AG20443 (cell line): ENCODE results near the gene STOM.
A peak's percentile ranks its signal among the peaks of the same experiment; 100 is the strongest.

ENCODE experiments used
- DNase-seq: peaks from one replicate; pipeline ENCODE4 v3.0.0; 2012; ENCODE audit warnings: low spot score, mixed read lengths

The STOM gene

DNA sequence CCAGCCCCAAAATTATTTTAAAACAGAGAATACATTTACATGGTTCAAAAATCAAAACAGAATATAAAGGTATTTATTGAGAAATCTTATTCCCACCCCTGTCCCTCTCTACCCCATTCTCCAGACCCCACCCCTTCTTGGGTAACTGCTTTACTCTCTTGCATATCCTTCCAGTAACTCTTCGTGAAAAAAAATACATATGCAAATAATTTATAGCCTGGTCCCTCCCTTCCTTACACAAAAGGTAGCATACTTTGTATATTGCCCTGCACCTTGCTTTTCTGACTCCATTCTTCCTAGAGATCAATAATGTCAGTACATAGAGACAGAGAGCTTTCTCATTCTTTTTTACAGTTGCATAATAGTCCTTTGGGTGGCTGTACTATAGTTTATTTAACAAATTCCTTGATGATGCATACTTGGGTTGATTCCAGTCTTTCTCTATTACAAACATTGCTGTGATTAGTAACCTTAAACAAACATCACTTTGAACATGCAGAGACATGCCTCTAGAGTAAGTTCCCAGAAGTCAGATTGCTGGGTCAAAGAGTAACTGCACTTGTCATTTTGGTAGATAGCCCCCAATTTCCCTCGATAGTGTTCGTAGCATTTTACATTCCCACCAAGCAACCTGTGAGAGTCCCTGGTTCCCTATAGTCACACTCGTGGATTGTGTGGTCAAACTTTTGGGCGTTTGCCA is 47.9 kb downstream of the STOM start:
- DNase-seq: peak; percentile 60

DNA sequence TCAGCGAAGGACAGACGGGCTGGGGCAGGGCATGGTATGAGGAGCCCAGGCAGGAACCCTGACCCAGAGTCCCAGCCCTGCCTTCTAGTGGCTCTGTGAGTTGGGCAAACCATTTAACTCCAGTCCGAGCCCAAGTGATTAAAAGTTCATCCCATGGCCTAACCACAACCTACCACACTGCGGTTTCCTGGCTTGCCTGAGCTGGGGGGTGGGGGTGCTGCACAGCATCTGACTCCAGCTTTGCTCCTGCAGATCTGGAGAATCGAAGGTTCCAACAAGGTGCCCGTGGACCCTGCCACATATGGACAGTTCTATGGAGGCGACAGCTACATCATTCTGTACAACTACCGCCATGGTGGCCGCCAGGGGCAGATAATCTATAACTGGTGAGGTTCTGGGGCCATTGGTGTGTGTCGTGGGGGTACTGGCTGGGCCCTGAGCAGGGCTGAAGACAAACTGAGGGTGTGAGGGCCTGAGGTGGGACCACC is 49.0 kb downstream of the STOM start:
- no peak for DNase-seq

DNA sequence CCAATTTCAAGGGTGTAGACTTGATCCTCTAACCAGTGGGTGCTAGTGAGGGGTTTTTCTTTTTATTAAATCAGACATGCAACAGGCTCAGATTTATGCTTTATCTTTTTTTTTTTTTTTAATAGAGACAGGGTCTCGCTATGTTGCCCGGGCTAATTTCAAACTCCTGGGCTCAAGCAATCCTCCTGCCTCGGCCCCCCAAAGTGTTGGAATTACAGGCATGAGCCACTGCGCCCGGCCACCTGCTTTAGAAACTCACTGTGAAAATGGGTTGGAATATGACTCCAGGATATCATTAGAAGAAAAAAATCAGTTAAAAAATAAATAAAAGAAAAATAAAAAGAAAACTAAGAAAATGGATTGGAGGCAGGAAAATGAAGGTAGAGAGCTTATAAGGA is 50.7 kb downstream of the STOM start:
- DNase-seq: no peak

DNA sequence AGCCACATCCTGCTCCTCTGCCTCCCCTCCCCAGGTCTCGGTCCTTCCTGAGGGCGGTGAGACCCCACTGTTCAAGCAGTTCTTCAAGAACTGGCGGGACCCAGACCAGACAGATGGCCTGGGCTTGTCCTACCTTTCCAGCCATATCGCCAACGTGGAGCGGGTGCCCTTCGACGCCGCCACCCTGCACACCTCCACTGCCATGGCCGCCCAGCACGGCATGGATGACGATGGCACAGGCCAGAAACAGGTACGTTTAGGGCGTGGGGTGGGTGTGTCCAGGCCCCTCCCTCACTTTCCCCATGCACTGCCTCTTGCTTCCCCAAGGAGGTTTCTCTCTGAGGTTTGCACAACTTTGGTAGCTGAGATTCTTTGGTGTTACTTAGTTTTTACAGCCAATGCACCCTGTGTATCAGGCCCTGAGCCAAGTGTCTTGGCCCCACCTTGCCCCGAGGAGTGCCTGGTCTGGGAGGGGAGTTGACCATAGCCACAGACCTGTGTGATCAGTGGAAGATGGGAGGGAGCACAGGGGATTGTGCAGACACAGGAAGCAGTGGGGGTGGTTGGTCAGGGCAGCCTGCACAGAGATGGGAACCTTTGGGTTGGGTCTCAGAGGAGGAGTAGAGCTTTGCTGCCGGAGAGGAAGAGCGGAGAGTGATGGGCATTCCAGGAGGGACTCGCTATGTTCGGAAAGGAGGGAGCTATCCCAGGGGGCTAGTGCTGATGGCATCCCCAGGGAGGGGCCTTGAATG is 51.2 kb downstream of the STOM start:
- no peak for DNase-seq

DNA sequence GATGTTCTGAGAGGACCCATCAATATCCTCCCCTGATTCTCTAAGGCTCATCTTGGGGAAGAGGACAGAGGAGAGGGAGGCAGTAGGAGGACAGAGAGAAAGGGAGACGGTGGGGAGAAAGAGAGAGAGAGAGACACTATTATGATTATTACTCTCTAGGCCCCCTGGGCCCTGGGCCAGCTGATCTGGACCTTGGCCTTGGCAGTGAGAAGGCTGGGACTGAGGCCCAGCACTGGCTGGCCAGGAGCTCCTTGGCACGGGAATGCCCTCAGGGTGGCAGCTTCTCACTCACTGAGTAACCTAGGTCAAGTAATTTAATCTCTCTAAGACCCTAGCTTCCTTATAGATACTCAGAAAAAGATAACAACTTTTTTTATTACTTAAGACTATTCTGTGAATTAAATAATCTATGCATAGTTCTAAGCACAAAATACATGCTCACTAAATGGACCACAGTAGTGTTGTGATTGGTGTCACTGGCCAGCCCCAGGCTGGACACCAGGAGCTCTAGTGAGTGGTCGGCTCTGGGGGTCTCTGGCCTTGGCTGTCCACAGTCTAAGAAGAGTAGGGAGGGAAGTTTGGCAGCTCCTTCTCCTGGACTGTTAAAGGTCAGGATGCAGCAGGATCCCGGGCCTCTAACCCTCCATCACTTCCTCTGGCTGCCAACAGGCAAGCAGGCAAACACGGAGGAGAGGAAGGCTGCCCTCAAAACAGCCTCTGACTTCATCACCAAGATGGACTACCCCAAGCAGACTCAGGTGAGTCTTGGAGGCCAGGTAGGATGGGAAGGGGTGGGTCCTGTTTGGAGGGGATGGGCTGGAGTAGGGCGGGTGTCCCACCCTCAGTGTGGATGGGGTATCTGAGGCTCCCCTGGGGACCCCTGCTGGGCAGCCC is 52.1 kb downstream of the STOM start:
- DNase-seq: no peak

DNA sequence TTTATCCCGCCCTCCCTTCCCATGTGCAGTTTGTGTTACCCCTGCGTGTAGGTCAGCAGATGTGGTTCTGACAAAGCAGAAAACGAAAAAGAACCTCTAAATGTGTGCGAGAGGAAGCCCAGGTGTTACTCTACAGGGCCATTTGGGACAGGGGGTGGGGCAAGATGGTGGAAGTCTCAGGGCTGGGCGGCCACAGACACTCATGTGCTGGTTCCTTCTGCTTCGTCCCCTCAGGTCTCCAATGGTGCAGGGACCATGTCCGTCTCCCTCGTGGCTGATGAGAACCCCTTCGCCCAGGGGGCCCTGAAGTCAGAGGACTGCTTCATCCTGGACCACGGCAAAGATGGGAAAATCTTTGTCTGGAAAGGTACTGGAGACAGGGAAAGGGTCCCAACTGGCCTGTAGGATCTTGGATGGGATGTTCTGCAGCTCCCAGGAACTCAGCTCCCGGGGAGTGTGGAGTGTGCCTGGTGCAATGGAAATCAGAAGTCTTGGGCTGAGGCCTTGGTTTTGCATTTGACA is 53.1 kb downstream of the STOM start:
- no peak for DNase-seq

DNA sequence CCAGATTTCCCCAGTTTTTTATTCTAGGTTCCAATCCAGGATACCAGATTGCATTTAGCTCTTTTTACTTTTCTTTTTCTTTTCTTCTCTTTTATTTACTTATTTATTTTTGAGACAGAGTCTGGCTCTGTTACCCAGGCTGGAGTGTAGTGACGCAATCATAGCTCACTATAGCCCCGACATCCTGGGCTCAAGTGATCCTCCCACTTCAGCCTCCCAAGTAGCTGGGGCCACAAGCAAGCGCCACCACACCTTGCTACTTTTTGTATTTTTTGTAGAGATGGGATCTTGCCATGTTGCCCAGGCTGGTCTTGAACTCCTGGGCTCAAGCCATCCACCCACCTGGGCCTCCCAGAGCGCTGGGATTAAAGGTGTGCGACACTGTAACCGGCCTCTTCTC is 53.7 kb downstream of the STOM start:
- DNase-seq: no peak

DNA sequence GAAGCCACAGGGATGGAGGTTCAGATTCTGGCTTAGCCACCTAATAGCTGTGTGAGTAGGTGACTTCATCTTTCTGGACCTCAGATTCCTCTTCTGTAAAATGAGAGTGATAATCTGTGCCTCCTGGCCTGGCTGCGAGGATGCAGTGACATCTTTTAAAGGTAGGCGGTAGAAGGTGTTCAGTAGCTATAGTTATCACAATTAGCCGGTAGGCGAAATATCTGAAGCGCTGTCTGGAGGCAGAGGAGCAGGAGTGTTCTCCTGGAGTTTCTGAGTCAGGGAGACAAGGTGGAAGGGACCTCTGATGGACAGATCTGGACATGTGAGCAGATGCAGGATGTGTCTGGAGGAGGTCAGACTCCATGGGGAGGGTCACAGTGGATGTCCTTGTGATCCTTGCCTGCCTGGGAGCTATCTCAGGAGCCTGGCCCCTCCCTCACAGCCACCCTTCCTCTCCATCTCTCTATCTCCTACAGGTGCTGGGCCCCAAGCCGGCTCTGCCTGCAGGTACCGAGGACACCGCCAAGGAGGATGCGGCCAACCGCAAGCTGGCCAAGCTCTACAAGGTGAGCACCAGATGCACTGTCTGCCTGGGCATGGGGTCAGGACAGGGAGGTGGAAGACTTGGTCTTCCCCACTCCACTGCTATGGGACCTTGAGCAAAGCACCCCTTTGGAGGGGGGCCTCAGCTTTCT is 56.4 kb downstream of the STOM start:
- DNase-seq: no peak

DNA sequence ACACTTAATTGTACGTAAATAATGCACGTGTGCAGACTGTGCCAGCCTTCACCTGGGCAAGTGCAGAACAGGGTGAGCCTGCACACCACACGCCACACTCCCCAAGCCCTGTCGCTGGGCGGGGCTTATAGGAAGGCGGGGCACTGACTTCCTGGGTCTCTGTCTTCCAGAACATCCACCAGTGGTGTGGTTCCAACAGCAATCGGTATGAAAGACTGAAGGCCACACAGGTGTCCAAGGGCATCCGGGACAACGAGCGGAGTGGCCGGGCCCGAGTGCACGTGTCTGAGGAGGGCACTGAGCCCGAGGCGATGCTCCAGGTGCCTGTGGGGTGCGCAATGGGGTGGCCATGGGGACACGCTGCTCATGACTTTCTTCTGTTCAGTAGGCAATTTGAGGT is 57.9 kb downstream of the STOM start:
- DNase-seq: no peak

DNA sequence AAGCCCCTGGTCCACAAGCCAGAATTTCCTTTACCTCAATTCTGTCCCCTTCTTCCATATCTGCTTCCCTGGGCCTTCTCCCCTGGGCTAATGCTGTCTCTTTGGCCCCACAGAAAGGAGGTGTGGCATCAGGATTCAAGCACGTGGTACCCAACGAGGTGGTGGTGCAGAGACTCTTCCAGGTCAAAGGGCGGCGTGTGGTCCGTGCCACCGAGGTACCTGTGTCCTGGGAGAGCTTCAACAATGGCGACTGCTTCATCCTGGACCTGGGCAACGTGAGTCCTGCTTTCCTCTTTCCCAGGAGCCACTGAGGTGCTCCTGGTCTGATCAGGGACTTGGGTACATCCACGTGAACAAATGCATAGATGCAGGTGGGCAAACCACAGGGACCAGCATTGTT is 59.5 kb downstream of the STOM start:
- DNase-seq: no peak

DNA sequence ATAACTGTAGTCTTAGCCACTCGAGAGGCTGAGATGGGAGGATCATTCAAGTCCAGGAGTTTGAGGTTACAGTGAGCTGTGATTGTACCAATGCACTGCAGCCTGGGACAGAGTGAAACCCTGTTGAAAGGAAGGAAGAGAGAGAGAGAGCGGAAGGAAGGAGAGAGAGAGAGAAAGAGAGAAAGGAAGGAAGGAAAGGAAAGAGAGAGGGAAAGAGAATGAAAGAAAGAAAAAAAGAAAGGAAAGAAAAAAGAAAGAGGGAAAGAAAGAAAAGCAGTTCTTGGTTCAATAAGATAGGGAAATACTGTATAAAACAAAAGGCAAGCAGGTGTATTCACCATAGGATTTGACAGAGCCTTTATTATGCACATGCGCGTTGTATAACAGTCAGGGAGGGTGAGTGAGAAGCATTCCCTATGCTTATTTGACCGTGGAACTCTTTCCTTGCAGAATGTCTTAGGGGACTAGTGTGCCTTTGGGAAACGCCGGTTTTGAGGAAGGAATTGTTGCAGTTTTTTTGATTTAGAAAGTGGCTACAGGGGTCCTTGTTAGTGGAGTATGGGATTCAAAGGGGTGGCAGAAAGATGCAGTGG is 60.1 kb downstream of the STOM start:
- DNase-seq: no peak

DNA sequence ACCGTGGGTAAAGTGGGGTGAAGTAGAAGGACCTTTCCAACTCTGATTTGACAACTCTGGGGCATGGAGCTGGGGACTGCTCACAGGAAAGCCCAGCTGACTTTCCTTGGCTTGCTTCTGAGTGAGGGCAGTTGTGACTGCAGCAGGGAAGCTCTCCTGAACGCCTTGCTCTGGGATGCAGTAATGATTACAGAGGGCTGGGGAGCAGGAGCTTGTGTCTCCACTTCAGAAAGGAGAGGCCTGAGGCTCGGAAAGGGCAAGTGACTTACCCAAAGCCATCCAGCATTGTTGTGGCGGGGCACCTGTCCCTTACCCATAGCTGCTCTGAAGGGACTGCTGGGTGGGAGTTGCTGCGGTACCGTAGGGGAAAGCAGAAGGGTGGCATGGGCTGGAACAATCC is 60.9 kb downstream of the STOM start:
- no peak for DNase-seq

DNA sequence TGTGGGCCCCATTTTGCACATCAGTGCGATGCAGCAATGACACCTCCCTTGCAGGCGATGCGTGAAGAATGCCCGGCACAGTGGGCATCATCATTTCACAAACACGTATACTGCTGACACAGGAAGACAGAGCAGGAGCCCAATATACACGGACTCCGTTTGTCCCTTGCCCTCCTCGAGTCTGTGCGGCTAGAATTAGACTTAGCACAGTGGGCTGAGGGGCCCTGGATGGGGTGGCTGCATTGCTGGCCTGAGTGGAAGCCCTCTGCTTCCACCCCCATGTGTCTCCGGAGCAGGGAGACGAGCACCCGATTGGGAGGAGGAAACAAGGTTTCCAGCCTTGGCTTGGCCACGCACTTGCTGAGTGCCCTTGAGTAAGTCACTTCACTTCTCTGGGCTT is 61.3 kb downstream of the STOM start:
- no peak for DNase-seq

DNA sequence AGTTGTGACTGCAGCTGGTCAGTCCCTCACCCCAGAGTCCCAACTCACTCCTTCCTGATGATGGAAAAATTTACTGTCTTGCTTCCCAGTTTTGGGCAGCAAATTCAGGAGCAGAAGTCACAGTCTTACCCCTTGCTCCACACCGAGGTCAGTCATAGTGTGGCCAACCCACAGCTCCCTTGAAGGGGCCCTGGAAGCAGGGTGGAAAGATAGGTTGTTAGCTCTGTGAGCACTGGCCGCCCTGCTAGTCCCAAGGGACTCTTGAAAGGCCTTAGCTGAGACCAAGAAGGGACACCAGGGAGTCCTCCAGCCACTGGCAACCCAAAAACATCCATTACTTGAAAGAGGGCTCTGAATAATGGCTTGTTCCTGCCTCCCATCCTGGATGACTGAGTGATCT is 62.1 kb downstream of the STOM start:
- no peak for DNase-seq

DNA sequence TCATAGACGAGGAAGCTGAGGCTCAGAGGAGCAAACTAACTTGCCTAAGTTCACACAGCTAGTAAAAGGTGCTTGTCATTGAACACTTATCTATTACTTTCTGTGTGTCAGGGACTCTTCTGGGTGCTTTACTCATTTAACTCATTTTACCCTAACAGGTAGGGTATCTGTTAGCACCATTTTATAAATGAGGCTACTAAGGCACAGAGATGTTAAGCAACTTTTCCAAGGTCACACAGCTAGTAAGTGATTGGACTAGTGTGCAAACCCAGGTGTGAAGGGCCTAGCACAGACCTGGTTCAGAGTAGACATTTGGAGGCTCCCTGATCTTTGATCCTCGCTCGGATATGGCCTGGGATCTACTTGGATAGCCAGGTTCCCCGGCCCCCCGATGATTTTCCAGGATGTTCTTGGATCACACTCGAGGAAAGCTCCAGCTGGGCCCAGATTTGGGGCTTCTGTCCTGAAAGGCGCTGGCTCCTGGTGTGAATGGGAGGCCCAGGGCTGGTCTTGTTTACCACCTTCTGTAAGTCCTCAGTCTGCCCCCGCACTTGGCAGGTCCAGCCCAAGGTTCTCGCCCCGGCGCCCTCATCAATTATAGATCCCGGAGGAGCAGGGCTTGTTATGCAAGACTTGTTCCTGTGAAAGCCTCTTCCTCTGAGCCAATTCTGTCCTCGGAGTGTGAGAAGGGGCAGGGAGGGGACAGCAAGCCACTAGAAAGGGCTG is 64.6 kb downstream of the STOM start:
- no peak for DNase-seq

DNA sequence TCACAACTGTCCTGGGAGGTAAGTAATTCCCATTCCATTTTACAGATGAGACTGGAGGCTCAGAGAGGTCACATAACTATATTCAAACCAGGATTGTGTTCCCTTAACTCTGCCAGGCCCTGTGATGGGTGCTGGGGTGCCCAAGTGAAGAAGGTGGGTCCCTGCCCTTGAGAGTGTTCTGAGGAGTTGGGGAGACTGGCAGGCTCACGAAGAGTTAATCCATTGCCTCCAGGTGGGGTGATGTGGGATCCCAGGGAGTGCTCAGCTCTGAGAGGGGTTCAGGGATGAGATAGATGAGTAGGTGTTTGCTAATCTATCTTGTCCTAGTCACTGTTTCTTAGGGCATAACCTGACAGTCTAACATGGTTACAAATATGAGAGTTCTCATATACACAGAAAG is 65.3 kb downstream of the STOM start:
- no peak for DNase-seq

DNA sequence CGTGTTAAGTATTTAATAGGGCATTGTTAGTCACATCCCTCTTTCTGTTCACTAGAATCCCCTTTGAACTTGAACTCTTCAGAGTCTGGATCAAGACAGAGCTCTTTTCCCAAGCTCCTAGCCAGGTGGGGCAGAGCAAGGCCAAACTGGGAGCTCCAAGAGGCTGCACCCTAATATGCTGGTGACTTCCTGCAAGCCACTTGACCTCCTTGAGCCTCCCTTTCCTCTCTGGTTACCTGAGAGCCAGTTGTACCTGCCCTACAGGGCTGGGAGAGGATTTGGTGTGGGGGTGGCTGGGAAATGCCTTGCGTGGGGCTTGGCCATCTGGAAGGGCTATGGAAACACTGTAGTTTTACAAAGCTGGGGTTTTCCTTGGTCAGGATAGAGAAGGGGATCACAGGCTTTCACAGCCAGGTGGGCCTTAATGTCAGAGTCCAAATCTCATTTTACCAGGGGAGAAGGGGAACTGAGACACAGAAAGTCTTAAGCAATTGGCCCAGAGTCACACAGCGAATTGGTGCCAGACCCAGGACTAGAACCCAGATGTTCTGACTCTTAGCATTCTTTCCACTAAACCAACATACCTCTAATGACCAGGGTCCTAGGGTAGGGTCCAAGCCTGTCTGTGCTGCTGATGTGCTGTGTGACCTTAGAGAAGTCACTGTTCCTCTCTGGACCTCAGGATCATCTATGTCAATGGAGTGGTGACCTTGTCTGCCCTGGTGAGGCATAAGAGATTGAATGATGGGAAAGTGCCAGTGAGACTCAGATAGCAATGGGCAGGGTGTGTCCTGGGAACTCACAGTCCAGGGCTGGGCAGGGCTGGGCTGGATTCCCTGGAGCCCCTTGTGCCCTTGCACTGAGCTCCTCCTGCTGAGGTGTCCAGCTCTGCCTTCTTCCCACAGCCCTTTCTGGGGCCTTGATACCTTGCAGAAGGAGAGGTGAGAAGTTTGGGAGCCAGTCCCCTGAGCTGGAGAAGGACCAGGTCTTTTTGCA is 66.3 kb downstream of the STOM start:
- DNase-seq: no peak

DNA sequence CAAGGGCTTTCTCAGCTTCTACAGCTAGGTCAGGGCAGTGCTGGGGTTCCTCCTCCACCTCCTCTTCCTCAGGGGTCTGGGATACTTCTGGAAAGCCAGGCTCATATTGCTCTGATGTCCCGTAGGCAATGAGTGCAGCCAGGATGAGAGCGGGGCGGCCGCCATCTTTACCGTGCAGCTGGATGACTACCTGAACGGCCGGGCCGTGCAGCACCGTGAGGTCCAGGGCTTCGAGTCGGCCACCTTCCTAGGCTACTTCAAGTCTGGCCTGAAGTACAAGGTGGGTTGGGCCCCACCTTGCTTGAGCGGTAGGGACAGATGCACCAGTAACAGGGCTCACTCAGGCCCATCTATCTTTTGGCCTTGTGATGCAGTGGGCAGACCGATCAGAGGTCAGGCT is 67.3 kb downstream of the STOM start:
- DNase-seq: no peak

DNA sequence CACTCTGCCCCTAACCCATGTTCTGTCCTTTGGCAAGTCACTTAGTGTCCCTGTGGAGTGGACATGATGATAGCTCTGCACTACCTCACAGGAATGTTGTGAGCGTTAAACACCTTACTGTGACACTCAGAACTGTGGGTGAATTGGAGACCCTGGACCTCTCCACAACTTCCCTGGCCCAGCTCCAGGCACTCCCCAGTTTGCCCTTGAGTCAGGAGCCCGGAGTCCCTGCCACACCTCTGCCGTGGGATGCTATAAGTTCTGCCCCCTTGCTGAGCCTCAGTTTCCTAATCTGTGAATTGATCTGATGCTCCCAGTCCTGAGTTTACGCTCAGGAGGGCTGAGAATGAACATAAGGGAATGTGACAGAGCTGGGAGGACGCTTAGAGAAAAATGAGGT is 67.7 kb downstream of the STOM start:
- DNase-seq: no peak

DNA sequence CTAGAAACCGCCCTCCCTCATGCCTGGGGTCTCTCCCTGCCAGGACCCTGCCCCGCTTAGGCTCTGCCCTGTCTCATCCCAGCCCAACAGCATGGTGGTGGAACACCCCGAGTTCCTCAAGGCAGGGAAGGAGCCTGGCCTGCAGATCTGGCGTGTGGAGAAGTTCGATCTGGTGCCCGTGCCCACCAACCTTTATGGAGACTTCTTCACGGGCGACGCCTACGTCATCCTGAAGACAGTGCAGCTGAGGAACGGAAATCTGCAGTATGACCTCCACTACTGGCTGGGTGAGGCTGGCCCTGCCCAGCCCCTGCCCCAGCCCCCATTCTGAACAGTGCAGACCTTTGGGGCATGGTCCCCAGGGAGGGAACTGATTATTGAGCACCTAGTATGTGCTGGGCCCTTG is 68.2 kb downstream of the STOM start:
- no peak for DNase-seq
